ENCODE results near the gene MRPL22. TPM values are rescaled to one million over a fixed set of nuclear protein-coding genes. Genes with fewer than 3 reads are reported as not detected.

MRPL22 gene
- total RNA-seq, 2 experiments from 2014 or later = 88.3 to 92.2 TPM

- Mint-ChIP-seq H3K36me3 (ENCODE audit: low read depth) (peaks cover 4% of the 10 kb centered on the region), H3K9me3 (no peaks in the 10 kb centered on the region)
Measured at GRCh38 chr5:154945695-154946301, 4.9 kb downstream of the MRPL22 start.

GRCh38 chr5:154947778-154948177 lies 6.9 kb downstream of the MRPL22 start:
- intact Hi-C loops (cut with micrococcal nuclease) = loop anchor here (10.0 kb wide), 1 partner anchor 463 kb away; no protein-coding TSS in a partner anchor
- no peak overlapping the region for H3K4me3 Mint-ChIP-seq
- no peak overlapping the region for H3K27ac Mint-ChIP-seq
- no peaks in the 10 kb centered on the region for H3K9me3 Mint-ChIP-seq
- peaks cover 28% of the 10 kb centered on the region for H3K4me1 Mint-ChIP-seq (ENCODE audit: low read depth)
- peaks cover 3% of the 10 kb centered on the region for H3K36me3 Mint-ChIP-seq (ENCODE audit: low read depth)
- CTCF ChIA-PET = no interaction called here
- DNase-seq = no peak
- H3K27me3 Mint-ChIP-seq (ENCODE audit: low read depth) = no peaks in the 10 kb centered on the region

More at GRCh38 chr5:154945695-154946301, 4.9 kb downstream of the MRPL22 start:
- H3K4me3 Mint-ChIP-seq = no peak overlapping the region
- intact Hi-C loops (cut with micrococcal nuclease) = loop anchor here (1.0 to 10.0 kb wide), 3 partner anchors 59 to 461 kb away; no protein-coding TSS in a partner anchor
- no peaks in the 10 kb centered on the region for H3K27me3 Mint-ChIP-seq (ENCODE audit: low read depth)
- DNase-seq = no peak
- no peak overlapping the region for H3K27ac Mint-ChIP-seq
- H3K4me1 Mint-ChIP-seq (ENCODE audit: low read depth) = peaks cover 35% of the 10 kb centered on the region
- CTCF ChIA-PET = interaction anchor here (0.7 to 1.7 kb wide), 5 partner anchors 8 to 82 kb away, joined by 3 to 5 read pairs (median 3); partner anchors contain the start of gene GEMIN5

GRCh38 chr5:154948313-154948712 lies 7.4 kb downstream of the MRPL22 start:
- intact Hi-C loops (cut with micrococcal nuclease) = loop anchor here (10.0 kb wide), 1 partner anchor 464 kb away; no protein-coding TSS in a partner anchor

GRCh38 chr5:154949781-154950180 lies 8.9 kb downstream of the MRPL22 start:
- Mint-ChIP-seq H3K27me3 (ENCODE audit: low read depth) (no peaks in the 10 kb centered on the region), H3K36me3 (ENCODE audit: low read depth) (peaks cover 3% of the 10 kb centered on the region)

More at GRCh38 chr5:154948313-154948712, 7.4 kb downstream of the MRPL22 start:
- Mint-ChIP-seq H3K9me3 (no peaks in the 10 kb centered on the region), H3K27ac (no peak overlapping the region), H3K4me1 (ENCODE audit: low read depth) (peaks cover 24% of the 10 kb centered on the region), H3K27me3 (ENCODE audit: low read depth) (no peaks in the 10 kb centered on the region), H3K36me3 (ENCODE audit: low read depth) (peaks cover 3% of the 10 kb centered on the region), H3K4me3 (no peak overlapping the region)
- DNase-seq = no peak
- CTCF ChIA-PET = no interaction called here

GRCh38 chr5:154956712-154957111 lies 15.8 kb downstream of the MRPL22 start:
- peaks cover 20% of the 10 kb centered on the region for H3K36me3 Mint-ChIP-seq (ENCODE audit: low read depth)
- peaks cover 8% of the 10 kb centered on the region for H3K4me1 Mint-ChIP-seq (ENCODE audit: low read depth)
- intact Hi-C loops (cut with micrococcal nuclease) = no loop called here
- no peak for DNase-seq
- no peaks in the 10 kb centered on the region for H3K27me3 Mint-ChIP-seq (ENCODE audit: low read depth)
- no peak overlapping the region for H3K27ac Mint-ChIP-seq
- CTCF ChIA-PET = no interaction called here
- H3K4me3 Mint-ChIP-seq = no peak overlapping the region
- H3K9me3 Mint-ChIP-seq = no peaks in the 10 kb centered on the region

More at GRCh38 chr5:154949781-154950180, 8.9 kb downstream of the MRPL22 start:
- H3K27ac Mint-ChIP-seq = no peak overlapping the region
- intact Hi-C loops (cut with micrococcal nuclease) = loop anchor here (10.0 kb wide), 1 partner anchor 465 kb away; no protein-coding TSS in a partner anchor
- no peak for DNase-seq
- H3K9me3 Mint-ChIP-seq = no peaks in the 10 kb centered on the region
- peaks cover 22% of the 10 kb centered on the region for H3K4me1 Mint-ChIP-seq (ENCODE audit: low read depth)
- CTCF ChIA-PET = no interaction called here
- no peak overlapping the region for H3K4me3 Mint-ChIP-seq

GRCh38 chr5:154962494-154962893 lies 21.6 kb downstream of the MRPL22 start:
- Mint-ChIP-seq H3K9me3 (no peaks in the 10 kb centered on the region), H3K36me3 (ENCODE audit: low read depth) (peaks cover 26% of the 10 kb centered on the region), H3K4me3 (no peak overlapping the region), H3K27ac (no peak overlapping the region), H3K4me1 (ENCODE audit: low read depth) (no peaks in the 10 kb centered on the region), H3K27me3 (ENCODE audit: low read depth) (no peaks in the 10 kb centered on the region)
- intact Hi-C loops (cut with micrococcal nuclease) = no loop called here
- CTCF ChIA-PET = no interaction called here
- no peak for DNase-seq

GRCh38 chr5:154966081-154966841 lies 25.4 kb downstream of the MRPL22 start:
- CTCF ChIA-PET = interaction anchor here (1.0 kb wide), 1 partner anchor 38 kb away, joined by 4 read pairs; no protein-coding TSS in a partner anchor

GRCh38 chr5:154966874-154967273 lies 26.0 kb downstream of the MRPL22 start:
- peaks cover 19% of the 10 kb centered on the region for H3K36me3 Mint-ChIP-seq (ENCODE audit: low read depth)
- intact Hi-C loops (cut with micrococcal nuclease) = no loop called here
- CTCF ChIA-PET = no interaction called here

More at GRCh38 chr5:154966081-154966841, 25.4 kb downstream of the MRPL22 start:
- H3K36me3 Mint-ChIP-seq (ENCODE audit: low read depth) = peaks cover 19% of the 10 kb centered on the region
- no peaks in the 10 kb centered on the region for H3K27me3 Mint-ChIP-seq (ENCODE audit: low read depth)
- H3K9me3 Mint-ChIP-seq = no peaks in the 10 kb centered on the region
- no peak overlapping the region for H3K27ac Mint-ChIP-seq
- H3K4me3 Mint-ChIP-seq = no peak overlapping the region
- no peaks in the 10 kb centered on the region for H3K4me1 Mint-ChIP-seq (ENCODE audit: low read depth)
- intact Hi-C loops (cut with micrococcal nuclease) = no loop called here
- DNase-seq = no peak

GRCh38 chr5:154967421-154968024 lies 26.6 kb downstream of the MRPL22 start:
- H3K9me3 Mint-ChIP-seq = no peaks in the 10 kb centered on the region
- no peaks in the 10 kb centered on the region for H3K4me1 Mint-ChIP-seq (ENCODE audit: low read depth)
- DNase-seq = no peak
- peaks cover 18% of the 10 kb centered on the region for H3K36me3 Mint-ChIP-seq (ENCODE audit: low read depth)
- no peak overlapping the region for H3K4me3 Mint-ChIP-seq
- intact Hi-C loops (cut with micrococcal nuclease) = no loop called here
- H3K27ac Mint-ChIP-seq = no peak overlapping the region
- H3K27me3 Mint-ChIP-seq (ENCODE audit: low read depth) = no peaks in the 10 kb centered on the region
- CTCF ChIA-PET = no interaction called here

More at GRCh38 chr5:154966874-154967273, 26.0 kb downstream of the MRPL22 start:
- H3K9me3 Mint-ChIP-seq = no peaks in the 10 kb centered on the region
- no peak overlapping the region for H3K4me3 Mint-ChIP-seq
- no peaks in the 10 kb centered on the region for H3K27me3 Mint-ChIP-seq (ENCODE audit: low read depth)
- H3K4me1 Mint-ChIP-seq (ENCODE audit: low read depth) = no peaks in the 10 kb centered on the region
- no peak overlapping the region for H3K27ac Mint-ChIP-seq
- DNase-seq = no peak

- no peaks in the 10 kb centered on the region for H3K4me1 Mint-ChIP-seq (ENCODE audit: low read depth)
- DNase-seq = no peak
- intact Hi-C loops (cut with micrococcal nuclease) = no loop called here
- H3K9me3 Mint-ChIP-seq = no peaks in the 10 kb centered on the region
- peaks cover 17% of the 10 kb centered on the region for H3K36me3 Mint-ChIP-seq (ENCODE audit: low read depth)
- H3K4me3 Mint-ChIP-seq = no peak overlapping the region
- no peak overlapping the region for H3K27ac Mint-ChIP-seq
- H3K27me3 Mint-ChIP-seq (ENCODE audit: low read depth) = no peaks in the 10 kb centered on the region
- CTCF ChIA-PET = interaction anchor here (1.1 kb wide), 1 partner anchor 28 kb away, joined by 3 read pairs; no protein-coding TSS in a partner anchor
Measured at GRCh38 chr5:154968953-154969352, 28.1 kb downstream of the MRPL22 start.

GRCh38 chr5:154970759-154971158 lies 29.9 kb downstream of the MRPL22 start:
- peaks cover 2% of the 10 kb centered on the region for H3K9me3 Mint-ChIP-seq
- H3K4me1 Mint-ChIP-seq (ENCODE audit: low read depth) = no peaks in the 10 kb centered on the region
- DNase-seq = no peak
- no peak overlapping the region for H3K27ac Mint-ChIP-seq
- intact Hi-C loops (cut with micrococcal nuclease) = no loop called here
- H3K4me3 Mint-ChIP-seq = no peak overlapping the region
- CTCF ChIA-PET = interaction anchor here (0.7 to 1.5 kb wide), 3 partner anchors 9 to 33 kb away, joined by 3 read pairs; no protein-coding TSS in a partner anchor
- no peaks in the 10 kb centered on the region for H3K27me3 Mint-ChIP-seq (ENCODE audit: low read depth)
- H3K36me3 Mint-ChIP-seq (ENCODE audit: low read depth) = peaks cover 19% of the 10 kb centered on the region

GRCh38 chr5:154971501-154971900 lies 30.6 kb downstream of the MRPL22 start:
- Mint-ChIP-seq H3K27ac (no peak overlapping the region), H3K27me3 (ENCODE audit: low read depth) (no peaks in the 10 kb centered on the region), H3K4me1 (ENCODE audit: low read depth) (no peaks in the 10 kb centered on the region), H3K9me3 (peaks cover 4% of the 10 kb centered on the region), H3K4me3 (no peak overlapping the region), H3K36me3 (ENCODE audit: low read depth) (peaks cover 15% of the 10 kb centered on the region)
- DNase-seq = no peak
- intact Hi-C loops (cut with micrococcal nuclease) = no loop called here
- CTCF ChIA-PET = interaction anchor here (0.7 to 1.5 kb wide), 3 partner anchors 10 to 329 kb away, joined by 3 read pairs; no protein-coding TSS in a partner anchor
